A549 (cell line): ENCODE data around the gene SCN5A. TPM values are rescaled to one million over a fixed set of nuclear protein-coding genes. Genes with fewer than 3 reads are reported as not detected.

ENCODE experiments used
- ATAC-seq, 2 experiments: fragments of 200-7000 bp in 1 of 2; fragments of >200 bp in 1 of 2; cut with Nextera tagmentation in 1 of 2; cut with Tn5 transposase in 1 of 2; 3 replicates each; pipeline versions ENCODE4 v1.8.0 to v1.9.1; 2018 to 2020; ENCODE audit warnings: mild to moderate bottlenecking in 1 of 2, moderate library complexity in 1 of 2
- CTCF ChIA-PET: fragments of 300-600 bp; sonication (Branson Sonifier 250); formaldehyde crosslinking; extraction: SDS; loops from one replicate; lab custom pipeline; 2021; ENCODE audit warnings: antibody characterized with exemption, inconsistent platforms; lab: Yijun Ruan, JAX
- POLR2A ChIA-PET: fragments of 350-600 bp; formaldehyde crosslinking; extraction: SDS; loops from one replicate; lab custom pipeline; 2021; ENCODE audit warnings: antibody characterized with exemption, inconsistent platforms; lab: Yijun Ruan, JAX
- DNase-seq, 2 experiments: peaks; one replicate each; pipeline versions ENCODE4 v3.0.0 to v3.0.0-alpha.2; 2011 to 2016; ENCODE audit warnings: low read depth in 1 of 2, low spot score in 1 of 2
- FAIRE-seq: peaks from 2 replicates; lab custom pipeline; 2011; peaks lifted over from hg19 to GRCh38; lab: Jason Lieb, UNC
- H3K27ac ChIP-seq, 2 experiments: fragments of >200 bp; sonication (Bioruptor Twin); formaldehyde crosslinking; 3 replicates each; pipeline ENCODE4 v1.5.1; 2016 to 2017
- H3K4me1 ChIP-seq: fragments of >200 bp; sonication (Bioruptor Twin); formaldehyde crosslinking; 3 replicates; pipeline ENCODE4 v1.6.1; 2016
- H3K4me2 ChIP-seq: fragments of >200 bp; sonication (Bioruptor Twin); formaldehyde crosslinking; 3 replicates; pipeline ENCODE4 v1.6.1; 2016
- H3K4me3 ChIP-seq: fragments of >200 bp; sonication (Bioruptor Twin); formaldehyde crosslinking; 3 replicates; pipeline ENCODE4 v1.5.1; 2016
- H3K9me3 ChIP-seq: fragments of >200 bp; sonication (Bioruptor Twin); formaldehyde crosslinking; 3 replicates; pipeline ENCODE4 v1.6.1; 2016
- BHLHE40 ChIP-seq: IDR thresholded peaks from 2 replicates; pipeline ENCODE4 v1.6.1; 2012; ENCODE audit warnings: low read depth, low read length, inconsistent platforms
- CBX8 ChIP-seq: fragments of 200-600 bp; sonication (generic); IDR thresholded peaks from 2 replicates; pipeline ENCODE4 v1.6.1; 2016
- CHD4 ChIP-seq: fragments of 200-600 bp; sonication (generic); IDR thresholded peaks from 2 replicates; pipeline ENCODE4 v1.6.1; 2016; ENCODE audit warnings: antibody characterized with exemption, mild to moderate bottlenecking, borderline replicate concordance
- CTCF ChIP-seq: fragments of >200 bp; sonication (Bioruptor Twin); formaldehyde crosslinking; IDR thresholded peaks from 3 replicates; pipeline ENCODE4 v1.5.1; 2016
- E2F6 ChIP-seq: IDR thresholded peaks from 2 replicates; pipeline ENCODE4 v1.6.1; 2012; ENCODE audit warnings: low read depth, borderline replicate concordance
- EHMT2 ChIP-seq: fragments of 200-600 bp; sonication (generic); IDR thresholded peaks from 2 replicates; pipeline ENCODE4 v1.6.1; 2016; ENCODE audit warnings: antibody characterized with exemption, low read depth, mild to moderate bottlenecking, moderate library complexity
- EP300 ChIP-seq, 2 experiments: fragments of >200 bp; sonication (Bioruptor Twin); formaldehyde crosslinking; IDR thresholded peaks; 2 replicates in 1 of 2; 3 replicates in 1 of 2; pipeline ENCODE4 v1.6.1; 2016 to 2017
- ESRRA ChIP-seq: fragments of 150-350 bp; IDR thresholded peaks from 2 replicates; pipeline ENCODE4 v1.6.1; 2014; ENCODE audit warnings: mild to moderate bottlenecking, low read length, borderline replicate concordance
- GATA3 ChIP-seq: IDR thresholded peaks from 2 replicates; pipeline ENCODE4 v1.6.1; 2012; ENCODE audit warnings: borderline replicate concordance
- HDAC2 ChIP-seq: fragments of 200-600 bp; sonication (generic); IDR thresholded peaks from 2 replicates; pipeline ENCODE4 v1.6.1; 2016
- KDM1A ChIP-seq: fragments of 200-600 bp; sonication (generic); IDR thresholded peaks from 2 replicates; pipeline ENCODE4 v1.6.1; 2016; ENCODE audit warnings: low read depth, mild to moderate bottlenecking
- PHF8 ChIP-seq: fragments of 200-600 bp; sonication (generic); IDR thresholded peaks from 2 replicates; pipeline ENCODE4 v1.6.1; 2016; ENCODE audit warnings: low read depth, mild to moderate bottlenecking, antibody characterized with exemption, moderate library complexity, borderline replicate concordance
- RNF2 ChIP-seq: fragments of 200-600 bp; sonication (generic); IDR thresholded peaks from 2 replicates; pipeline ENCODE4 v1.6.1; 2016; ENCODE audit warnings: low read depth, mild to moderate bottlenecking, antibody characterized with exemption, moderate library complexity, borderline replicate concordance
- ZC3H11A ChIP-seq: fragments of 450-650 bp; IDR thresholded peaks from 2 replicates; pipeline ENCODE4 v1.6.1; 2014; ENCODE audit warnings: antibody characterized with exemption, mild to moderate bottlenecking
- ZFP36 ChIP-seq: fragments of 450-650 bp; IDR thresholded peaks from 2 replicates; pipeline ENCODE4 v1.6.1; 2014; ENCODE audit warnings: borderline replicate concordance; ENCODE audit not compliant: partially characterized antibody
- WGBS: methylation state at CpG from one replicate; pipeline ENCODE4 v1.1.6; 2017; ENCODE audit errors: missing lambda C conversion rate; 5-methylcytosine and 5-hydroxymethylcytosine counted together
- polyA plus RNA-seq, 4 experiments: library from polyadenylated mRNA; depleted of rRNA in 3 of 4; stranded (reverse); fragments of >200 nt; fragmentation: RNase III in 1 of 4; extraction: RNeasy Plus Mini Kit Qiagen cat#74134 plus additional on column Dnase treatment in 1 of 4; gene quantifications; 2 replicates in 3 of 4; 3 replicates in 1 of 4; pipeline ENCODE4 v1.2.3, GENCODE V29; 2011 to 2017
- TF ChIP-seq, protein P1 (sequence below): fragments of 250-450 bp; sonication (Bioruptor Pico); IDR thresholded peaks from 2 replicates; pipeline ENCODE4 v1.5.0; 2021; ENCODE audit warnings: mild to moderate bottlenecking, moderate library complexity, borderline replicate concordance

Gene SCN5A
- polyA plus RNA-seq, 2 of the 4 experiments (the other 2 are of a cell fraction): 0.09 to 0.19 TPM

DNA sequence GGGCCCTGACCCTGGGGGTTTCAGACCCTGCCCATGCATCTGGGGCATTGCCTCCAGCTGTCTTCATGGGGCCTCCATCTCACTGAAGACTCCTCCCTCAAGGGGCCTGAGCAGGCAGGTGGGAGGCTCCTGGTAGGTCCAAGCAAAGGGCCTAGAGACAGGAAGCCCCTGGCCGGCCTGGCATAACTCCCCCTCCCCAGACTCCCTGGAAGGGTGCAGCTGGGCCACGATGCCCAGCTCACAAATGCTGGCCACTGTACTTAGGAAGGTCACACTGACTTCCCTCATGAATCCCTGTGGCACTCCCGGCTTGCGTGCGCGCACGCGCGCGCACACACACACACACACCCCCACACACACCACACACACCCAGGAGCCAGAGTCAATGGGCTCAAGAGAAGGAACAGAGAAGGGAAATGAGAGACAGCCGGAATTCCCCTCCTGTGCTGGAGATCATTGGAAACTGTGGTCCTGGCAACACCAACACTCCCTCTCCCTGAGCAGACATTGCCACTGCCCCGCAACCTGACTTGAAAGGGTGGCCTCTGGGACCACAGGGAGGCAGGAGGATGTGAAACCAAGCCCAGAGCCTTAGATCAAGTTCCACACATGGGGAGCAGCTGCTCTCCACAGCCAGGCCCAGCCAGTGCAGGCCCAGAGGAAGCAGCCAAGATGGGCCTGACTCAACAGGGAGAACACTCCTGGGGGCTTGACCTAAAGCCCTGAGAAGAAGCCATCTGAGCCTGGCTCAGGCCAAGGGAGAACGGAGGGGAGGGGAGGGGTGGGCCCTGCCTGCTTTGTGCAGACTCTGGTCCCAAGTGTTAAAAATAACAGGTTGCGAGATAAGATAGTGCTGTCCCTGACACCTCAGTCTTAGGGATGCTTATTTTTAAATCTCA lies 69.7 kb downstream of the SCN5A start:
- H3K27ac ChIP-seq: no peak overlapping the region
- POLR2A ChIA-PET: no interaction called here
- CTCF ChIA-PET: no interaction called here
- no peak overlapping the region for H3K4me2 ChIP-seq
- no peak for TF ChIP-seq CHD4
- TF ChIP-seq ESRRA: no peak
- TF ChIP-seq BHLHE40: no peak
- H3K9me3 ChIP-seq: no peaks in the 10 kb centered on the region
- ATAC-seq (no peak), FAIRE-seq (no peak), DNase-seq (no peak)
- H3K4me1 ChIP-seq: no peaks in the 10 kb centered on the region
- WGBS: 87% methylated on average over 13 of the region's 14 CpGs
- no peak overlapping the region for H3K4me3 ChIP-seq

- no peak overlapping the region for H3K27ac ChIP-seq
- no peak for DNase-seq
Measured at GRCh38 chr3:38579141-38579540, 70.3 kb downstream of the SCN5A start.

DNA sequence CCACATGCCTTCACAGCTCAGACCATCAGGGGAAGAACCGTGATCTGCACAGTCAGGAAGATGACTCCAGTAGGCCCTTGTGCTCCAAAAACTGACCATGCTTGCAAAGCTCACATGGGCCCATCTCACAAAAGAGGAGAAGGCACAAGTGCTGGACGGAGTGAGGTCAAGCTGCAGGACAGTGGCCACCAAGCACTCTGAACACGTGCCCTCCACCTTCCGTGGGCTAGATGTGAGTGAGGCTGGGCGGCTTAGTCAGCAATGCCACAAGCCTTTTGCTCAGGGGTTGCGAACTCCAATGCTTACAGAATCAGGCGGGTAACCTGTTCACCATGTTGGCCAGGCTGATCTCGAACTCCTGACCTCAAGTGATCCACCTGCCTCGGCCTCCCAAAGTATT lies 70.9 kb downstream of the SCN5A start:
- ChIA-PET CTCF (no interaction called here), POLR2A (no interaction called here)
- WGBS: 51% methylated on average over 9 of the region's 9 CpGs
- TF ChIP-seq HDAC2: no peak
- TF ChIP-seq PHF8: no peak
- TF ChIP-seq GATA3: no peak
- TF ChIP-seq, protein P1, sequence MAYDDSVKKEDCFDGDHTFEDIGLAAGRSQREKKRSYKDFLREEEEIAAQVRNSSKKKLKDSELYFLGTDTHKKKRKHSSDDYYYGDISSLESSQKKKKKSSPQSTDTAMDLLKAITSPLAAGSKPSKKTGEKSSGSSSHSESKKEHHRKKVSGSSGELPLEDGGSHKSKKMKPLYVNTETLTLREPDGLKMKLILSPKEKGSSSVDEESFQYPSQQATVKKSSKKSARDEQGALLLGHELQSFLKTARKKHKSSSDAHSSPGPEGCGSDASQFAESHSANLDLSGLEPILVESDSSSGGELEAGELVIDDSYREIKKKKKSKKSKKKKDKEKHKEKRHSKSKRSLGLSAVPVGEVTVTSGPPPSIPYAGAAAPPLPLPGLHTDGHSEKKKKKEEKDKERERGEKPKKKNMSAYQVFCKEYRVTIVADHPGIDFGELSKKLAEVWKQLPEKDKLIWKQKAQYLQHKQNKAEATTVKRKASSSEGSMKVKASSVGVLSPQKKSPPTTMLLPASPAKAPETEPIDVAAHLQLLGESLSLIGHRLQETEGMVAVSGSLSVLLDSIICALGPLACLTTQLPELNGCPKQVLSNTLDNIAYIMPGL (CRISPR knock-in tag): no peak
- TF ChIP-seq ZC3H11A: no peak
- TF ChIP-seq CBX8: no peak
- no peak for TF ChIP-seq RNF2
- TF ChIP-seq ZFP36: no peak
- DNase-seq (no peak), ATAC-seq (no peak), FAIRE-seq (no peak)
- H3K4me2 ChIP-seq: no peak overlapping the region
- no peak overlapping the region for H3K27ac ChIP-seq
- no peak overlapping the region for H3K4me3 ChIP-seq
- no peaks in the 10 kb centered on the region for H3K4me1 ChIP-seq
- no peaks in the 10 kb centered on the region for H3K9me3 ChIP-seq

More at GRCh38 chr3:38579141-38579540, 70.3 kb downstream of the SCN5A start:
- FAIRE-seq: no peak
- Histone ChIP-seq H3K9me3 (no peaks in the 10 kb centered on the region), H3K4me1 (no peaks in the 10 kb centered on the region), H3K4me2 (no peak overlapping the region)
- CTCF ChIA-PET: no interaction called here
- ATAC-seq: no peak
- POLR2A ChIA-PET: no interaction called here
- WGBS: 73% methylated on average over 6 of the region's 12 CpGs
- no peak for TF ChIP-seq KDM1A
- no peak for TF ChIP-seq EHMT2
- TF ChIP-seq E2F6: no peak
- no peak for TF ChIP-seq EP300 (IDR thresholded peaks at IDR 0.05)
- no peak for TF ChIP-seq CTCF
- TF ChIP-seq, all 56 proteins: peak for 0
- no peak overlapping the region for H3K4me3 ChIP-seq
